ENCODE measurements around the gene RRP1B.

DNA sequence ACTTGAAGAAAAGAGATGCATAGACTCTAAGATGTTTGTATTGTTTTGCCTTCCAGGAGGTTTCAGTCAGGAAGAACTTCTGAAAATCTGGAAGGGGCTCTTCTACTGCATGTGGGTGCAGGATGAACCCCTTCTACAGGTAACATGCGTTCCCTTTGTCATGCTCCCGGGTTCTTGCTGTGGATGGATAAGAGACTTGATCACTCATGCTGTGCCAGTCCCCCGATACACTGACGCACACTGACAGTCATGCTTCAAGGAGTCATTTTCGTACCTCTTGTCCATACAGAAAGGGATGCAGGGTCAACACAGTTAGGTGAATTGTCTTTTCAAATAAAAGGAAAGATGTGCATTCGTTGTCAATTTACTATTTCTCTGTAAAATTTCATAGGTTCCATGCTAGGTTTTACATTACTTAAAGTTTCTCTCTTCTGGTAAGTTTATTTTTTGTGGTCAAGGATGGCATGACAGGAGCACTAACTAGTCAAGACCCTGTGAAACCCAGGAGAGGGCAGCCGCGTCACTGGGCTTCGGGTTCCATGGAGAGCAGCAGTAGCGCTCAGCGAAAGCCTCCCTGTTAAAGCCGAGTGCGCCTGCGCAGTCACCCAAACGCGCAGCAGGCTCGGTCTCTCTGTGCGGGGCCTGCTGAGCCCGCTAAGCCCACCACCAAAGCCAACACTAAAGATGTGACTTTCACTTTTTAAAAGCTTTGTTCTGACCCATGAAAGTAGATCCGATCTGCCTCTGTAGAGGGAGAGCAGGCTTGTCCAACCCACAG is 10.7 kb downstream of the RRP1B start:
- TF ChIP-seq, protein P1, sequence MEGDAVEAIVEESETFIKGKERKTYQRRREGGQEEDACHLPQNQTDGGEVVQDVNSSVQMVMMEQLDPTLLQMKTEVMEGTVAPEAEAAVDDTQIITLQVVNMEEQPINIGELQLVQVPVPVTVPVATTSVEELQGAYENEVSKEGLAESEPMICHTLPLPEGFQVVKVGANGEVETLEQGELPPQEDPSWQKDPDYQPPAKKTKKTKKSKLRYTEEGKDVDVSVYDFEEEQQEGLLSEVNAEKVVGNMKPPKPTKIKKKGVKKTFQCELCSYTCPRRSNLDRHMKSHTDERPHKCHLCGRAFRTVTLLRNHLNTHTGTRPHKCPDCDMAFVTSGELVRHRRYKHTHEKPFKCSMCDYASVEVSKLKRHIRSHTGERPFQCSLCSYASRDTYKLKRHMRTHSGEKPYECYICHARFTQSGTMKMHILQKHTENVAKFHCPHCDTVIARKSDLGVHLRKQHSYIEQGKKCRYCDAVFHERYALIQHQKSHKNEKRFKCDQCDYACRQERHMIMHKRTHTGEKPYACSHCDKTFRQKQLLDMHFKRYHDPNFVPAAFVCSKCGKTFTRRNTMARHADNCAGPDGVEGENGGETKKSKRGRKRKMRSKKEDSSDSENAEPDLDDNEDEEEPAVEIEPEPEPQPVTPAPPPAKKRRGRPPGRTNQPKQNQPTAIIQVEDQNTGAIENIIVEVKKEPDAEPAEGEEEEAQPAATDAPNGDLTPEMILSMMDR (IDR thresholded peaks at IDR 0.05; ENCODE audit: insufficient read depth, low read length), result no peak
- TF ChIP-seq POLR2AphosphoS5 (IDR thresholded peaks at IDR 0.05; ENCODE audit: low read depth), result no peak
- TF ChIP-seq GABPA (IDR thresholded peaks at IDR 0.05; ENCODE audit: low read depth), result no peak
- TF ChIP-seq, protein P2, sequence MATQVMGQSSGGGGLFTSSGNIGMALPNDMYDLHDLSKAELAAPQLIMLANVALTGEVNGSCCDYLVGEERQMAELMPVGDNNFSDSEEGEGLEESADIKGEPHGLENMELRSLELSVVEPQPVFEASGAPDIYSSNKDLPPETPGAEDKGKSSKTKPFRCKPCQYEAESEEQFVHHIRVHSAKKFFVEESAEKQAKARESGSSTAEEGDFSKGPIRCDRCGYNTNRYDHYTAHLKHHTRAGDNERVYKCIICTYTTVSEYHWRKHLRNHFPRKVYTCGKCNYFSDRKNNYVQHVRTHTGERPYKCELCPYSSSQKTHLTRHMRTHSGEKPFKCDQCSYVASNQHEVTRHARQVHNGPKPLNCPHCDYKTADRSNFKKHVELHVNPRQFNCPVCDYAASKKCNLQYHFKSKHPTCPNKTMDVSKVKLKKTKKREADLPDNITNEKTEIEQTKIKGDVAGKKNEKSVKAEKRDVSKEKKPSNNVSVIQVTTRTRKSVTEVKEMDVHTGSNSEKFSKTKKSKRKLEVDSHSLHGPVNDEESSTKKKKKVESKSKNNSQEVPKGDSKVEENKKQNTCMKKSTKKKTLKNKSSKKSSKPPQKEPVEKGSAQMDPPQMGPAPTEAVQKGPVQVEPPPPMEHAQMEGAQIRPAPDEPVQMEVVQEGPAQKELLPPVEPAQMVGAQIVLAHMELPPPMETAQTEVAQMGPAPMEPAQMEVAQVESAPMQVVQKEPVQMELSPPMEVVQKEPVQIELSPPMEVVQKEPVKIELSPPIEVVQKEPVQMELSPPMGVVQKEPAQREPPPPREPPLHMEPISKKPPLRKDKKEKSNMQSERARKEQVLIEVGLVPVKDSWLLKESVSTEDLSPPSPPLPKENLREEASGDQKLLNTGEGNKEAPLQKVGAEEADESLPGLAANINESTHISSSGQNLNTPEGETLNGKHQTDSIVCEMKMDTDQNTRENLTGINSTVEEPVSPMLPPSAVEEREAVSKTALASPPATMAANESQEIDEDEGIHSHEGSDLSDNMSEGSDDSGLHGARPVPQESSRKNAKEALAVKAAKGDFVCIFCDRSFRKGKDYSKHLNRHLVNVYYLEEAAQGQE (IDR thresholded peaks at IDR 0.05; ENCODE audit: insufficient replicate concordance, low read depth), result no peak
- TF ChIP-seq SPI1 (IDR thresholded peaks at IDR 0.05; ENCODE audit: borderline replicate concordance, low read depth), result no peak
